ENCODE data around the gene MAN1A1.

DNA sequence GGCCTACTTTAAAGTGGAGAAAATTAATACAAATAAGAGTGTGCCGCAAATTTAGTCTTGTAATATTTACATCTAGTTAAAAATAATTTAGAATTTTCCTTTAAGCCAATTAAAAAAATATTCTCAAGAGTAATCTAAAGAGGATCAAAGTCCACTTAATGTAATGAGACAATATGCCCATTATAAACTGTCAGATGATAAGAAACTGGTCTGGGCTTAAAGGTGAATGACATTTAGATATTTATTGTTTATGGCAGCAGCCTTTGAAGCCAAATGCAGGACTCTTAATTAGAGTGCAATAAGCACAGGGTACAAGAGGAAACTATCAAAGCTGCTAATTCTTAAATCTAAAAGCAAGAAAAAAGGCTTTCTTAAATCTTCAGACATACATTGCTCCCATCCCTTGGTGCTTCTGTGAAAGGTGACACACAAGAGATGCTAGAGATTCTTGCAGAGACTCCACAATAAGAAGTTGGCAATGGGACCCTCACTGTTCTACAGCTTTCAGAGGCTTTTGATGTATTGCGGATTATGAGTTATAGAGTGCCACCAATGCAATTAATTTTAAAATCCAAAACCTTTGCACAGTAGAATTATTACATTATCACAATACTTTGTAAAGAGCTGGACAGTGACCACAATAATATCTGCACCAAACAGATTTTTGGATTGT, 116.1 kb downstream of the MAN1A1 start:
- TF ChIP-seq FOXA1 (IDR thresholded peaks at IDR 0.05) (no peak), TARDBP (IDR thresholded peaks at IDR 0.05) (no peak), NFRKB (IDR thresholded peaks at IDR 0.05) (no peak), ARNT (IDR thresholded peaks at IDR 0.05) (no peak), FOXK2 (IDR thresholded peaks at IDR 0.05) (no peak), SP1 (IDR thresholded peaks at IDR 0.05) (no peak), FOXM1 (IDR thresholded peaks at IDR 0.05; ENCODE audit: borderline replicate concordance) (no peak), ELF4 (IDR thresholded peaks at IDR 0.05) (no peak), LEF1 (IDR thresholded peaks at IDR 0.05; ENCODE audit: borderline replicate concordance) (no peak), HDGF (IDR thresholded peaks at IDR 0.05; ENCODE audit: borderline replicate concordance) (no peak), L3MBTL2 (conservative IDR thresholded peaks at IDR 0.05) (no peak), SUZ12 (IDR thresholded peaks at IDR 0.05) (no peak)
